Panc1 (cell line): Measurements from ENCODE around the gene USP17L20. TPM values are rescaled to one million over a fixed set of nuclear protein-coding genes. Genes with fewer than 3 reads are reported as not detected.
"Not testable (repeated sequence)": the region's sequence is repeated elsewhere in the genome, so short reads cannot be mapped to it uniquely, and the experiment has no call there.

ENCODE experiments used
- ATAC-seq: fragments of 200-7000 bp; cut with Tn5 transposase; 2 replicates; pipeline ENCODE4 v1.9.1; 2020; ENCODE audit warnings: mild to moderate bottlenecking, moderate library complexity
- Bru-seq: library from RNA; stranded (reverse); fragments of 400-500 nt; gene quantifications from one replicate; lab custom pipeline; 2021; lab: Mats Ljungman, UMichigan
- BruChase-seq, 2 experiments: library from RNA; stranded (reverse); fragments of 400-500 nt; gene quantifications; one replicate each; lab custom pipeline; 2021; lab: Mats Ljungman, UMichigan
- BruUV-seq: library from RNA; stranded (reverse); fragments of 400-500 nt; replicated peaks from 2 replicates; lab custom pipeline; 2021; lab: Mats Ljungman, UMichigan
- CTCF ChIA-PET: fragments of 300-600 bp; sonication (Branson Sonifier 250); formaldehyde crosslinking; loops from one replicate; lab custom pipeline; 2022; ENCODE audit warnings: antibody characterized with exemption; lab: Charles Lee
- POLR2A ChIA-PET: fragments of 300-600 bp; sonication (Branson Sonifier 250); formaldehyde crosslinking; loops from one replicate; lab custom pipeline; 2022; ENCODE audit warnings: antibody characterized with exemption; lab: Charles Lee
- DNase-seq: peaks from one replicate; pipeline ENCODE4 v3.0.0-alpha.2; 2010; ENCODE audit warnings: low read depth, low spot score
- H3K27ac ChIP-seq: 2 replicates; pipeline ENCODE4 v1.5.1; 2011; ENCODE audit warnings: mild to moderate bottlenecking, low read length, inconsistent platforms
- H3K27me3 ChIP-seq: fragments of 200-500 bp; sonication (Bioruptor generic); 2 replicates; pipeline ENCODE4 v1.6.0; 2014; ENCODE audit warnings: low read length, inconsistent platforms; ENCODE audit not compliant: control insufficient read depth, insufficient read depth
- H3K36me3 ChIP-seq: fragments of 200-500 bp; sonication (Bioruptor generic); 2 replicates; pipeline ENCODE4 v1.5.1; 2014; ENCODE audit warnings: inconsistent platforms, mild to moderate bottlenecking, low read length, moderate library complexity; ENCODE audit not compliant: control insufficient read depth, insufficient read depth
- H3K4me1 ChIP-seq: 2 replicates; pipeline ENCODE4 v1.5.1; 2011; ENCODE audit warnings: inconsistent platforms, mild to moderate bottlenecking, low read length, moderate library complexity; ENCODE audit not compliant: control insufficient read depth, insufficient read depth
- H3K4me3 ChIP-seq, 2 experiments: 2 replicates each; pipeline ENCODE4 v1.5.1; 2011 to 2012; ENCODE audit warnings: low read depth in 2 of 2, low read length in 2 of 2, mild to moderate bottlenecking in 2 of 2, inconsistent platforms in 1 of 2, moderate library complexity in 1 of 2
- H3K9me3 ChIP-seq: fragments of 200-500 bp; sonication (Bioruptor generic); 2 replicates; pipeline ENCODE4 v1.5.1; 2014; ENCODE audit warnings: low read depth, mild to moderate bottlenecking, inconsistent platforms, low read length, moderate library complexity; ENCODE audit not compliant: control insufficient read depth, insufficient read depth
- in situ Hi-C: cut with HindIII; loops from 2 replicates; pipeline ENCODE4 v1.10.0; 2016; ENCODE audit warnings: low sequenced_read_pairs, low pct_unique_long_range_greater_than_20kb
- intact Hi-C: fragments of 100-400 bp; cut with micrococcal nuclease; formaldehyde crosslinking; loops from one replicate; pipeline ENCODE4 v1.10.0; 2022; ENCODE audit not compliant: unreplicated experiment
- long read RNA-seq: library from polyadenylated mRNA; unstranded; transcript quantifications from one replicate; pipeline ENCODE4 v2.0.0, GENCODE V29; 2021; ENCODE audit not compliant: unreplicated experiment
- polyA plus RNA-seq: library from polyadenylated mRNA; unstranded; fragments of >200 nt; gene quantifications from one replicate; pipeline ENCODE4 v1.2.1, GENCODE V29; 2012; ENCODE audit warnings: missing spikeins; ENCODE audit not compliant: insufficient read length
- total RNA-seq: library from RNA; stranded (reverse); gene quantifications from one replicate; pipeline ENCODE4 v1.2.1, GENCODE V29; 2021; ENCODE audit not compliant: unreplicated experiment

USP17L20 gene, protein sequence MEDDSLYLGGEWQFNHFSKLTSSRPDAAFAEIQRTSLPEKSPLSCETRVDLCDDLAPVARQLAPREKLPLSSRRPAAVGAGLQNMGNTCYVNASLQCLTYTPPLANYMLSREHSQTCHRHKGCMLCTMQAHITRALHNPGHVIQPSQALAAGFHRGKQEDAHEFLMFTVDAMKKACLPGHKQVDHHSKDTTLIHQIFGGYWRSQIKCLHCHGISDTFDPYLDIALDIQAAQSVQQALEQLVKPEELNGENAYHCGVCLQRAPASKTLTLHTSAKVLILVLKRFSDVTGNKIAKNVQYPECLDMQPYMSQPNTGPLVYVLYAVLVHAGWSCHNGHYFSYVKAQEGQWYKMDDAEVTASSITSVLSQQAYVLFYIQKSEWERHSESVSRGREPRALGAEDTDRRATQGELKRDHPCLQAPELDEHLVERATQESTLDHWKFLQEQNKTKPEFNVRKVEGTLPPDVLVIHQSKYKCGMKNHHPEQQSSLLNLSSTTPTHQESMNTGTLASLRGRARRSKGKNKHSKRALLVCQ
- not detected for total RNA-seq
- not detected for polyA plus RNA-seq
- Bru-seq, nascent RNA: not detected
- not detected for BruChase-seq, experiment 1, labeled RNA remaining after a 2-hour chase
- not detected for BruChase-seq, experiment 2, labeled RNA remaining after a 6-hour chase
- long read RNA-seq: 0 reads

DNA sequence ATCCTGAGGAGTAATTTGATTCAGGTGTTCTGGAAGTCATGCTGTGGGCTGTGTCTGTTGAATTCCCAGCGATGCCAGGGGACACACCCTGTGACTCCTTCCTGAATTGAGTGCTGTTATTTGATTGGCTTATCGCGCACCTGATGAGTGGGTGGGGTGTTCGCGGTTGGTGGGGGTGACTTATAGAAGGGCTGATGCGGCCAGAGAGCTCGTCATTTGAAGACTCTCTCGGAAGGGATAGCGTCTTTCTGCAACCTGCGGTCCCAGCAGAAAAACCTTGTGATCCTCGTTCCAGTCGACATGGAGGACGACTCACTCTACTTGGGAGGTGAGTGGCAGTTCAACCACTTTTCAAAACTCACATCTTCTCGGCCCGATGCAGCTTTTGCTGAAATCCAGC is at the start of gene USP17L20:
TSS of gene USP17L20 (plus strand) at position 301 of the 400 bp plus-strand sequence. CDS start at position 301, 0 bp downstream.
- intact Hi-C loops, H3K27me3 ChIP-seq, H3K9me3 ChIP-seq, POLR2A ChIA-PET, BruUV-seq, DNase-seq, in situ Hi-C loops, H3K36me3 ChIP-seq, H3K27ac ChIP-seq, H3K4me3 ChIP-seq, CTCF ChIA-PET, ATAC-seq, H3K4me1 ChIP-seq: not testable (repeated sequence)

DNA sequence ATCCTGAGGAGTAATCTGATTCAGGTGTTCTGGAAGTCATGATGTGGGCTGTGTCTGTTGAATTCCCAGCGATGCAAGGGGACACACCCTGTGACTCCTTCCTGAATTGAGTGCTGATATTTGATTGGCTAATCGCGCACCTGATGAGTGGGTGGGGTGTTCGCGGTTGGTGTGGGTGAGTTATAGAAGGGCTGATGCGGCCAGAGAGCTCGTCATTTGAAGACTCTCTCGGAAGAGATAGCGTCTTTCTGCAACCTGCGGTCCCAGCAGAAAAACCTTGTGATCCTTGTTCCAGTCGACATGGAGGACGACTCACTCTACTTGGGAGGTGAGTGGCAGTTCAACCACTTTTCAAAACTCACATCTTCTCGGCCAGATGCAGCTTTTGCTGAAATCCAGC is 47.6 kb upstream of the USP17L20 start, which contains the start of gene USP17L10:
TSS of gene USP17L10 (plus strand) at position 301 of the 400 bp plus-strand sequence. CDS start at position 301, 0 bp downstream.
- in situ Hi-C loops, H3K27ac ChIP-seq, H3K27me3 ChIP-seq, H3K36me3 ChIP-seq, DNase-seq, ATAC-seq, H3K4me3 ChIP-seq, H3K4me1 ChIP-seq, POLR2A ChIA-PET, BruUV-seq, intact Hi-C loops, H3K9me3 ChIP-seq, CTCF ChIA-PET: not testable (repeated sequence)

DNA sequence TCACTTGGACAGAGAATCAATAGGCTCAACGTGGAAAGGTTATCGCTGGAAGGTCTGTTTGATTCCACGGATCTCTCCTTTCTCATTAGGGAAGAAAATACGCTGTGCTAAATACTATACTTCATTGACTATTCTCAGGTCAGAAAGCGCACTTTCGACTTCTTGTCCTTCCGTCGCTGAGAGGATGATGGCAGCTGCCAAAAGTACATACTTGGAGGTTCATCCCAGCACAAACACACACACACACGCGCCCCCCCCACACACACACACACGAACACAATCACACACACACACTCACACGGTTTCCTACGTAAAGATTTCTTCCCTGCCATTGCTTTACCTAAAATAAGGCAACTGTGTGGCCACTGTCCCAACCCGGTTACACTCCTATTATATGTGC is 43.2 kb upstream of the USP17L20 start:
- H3K27me3 ChIP-seq, H3K36me3 ChIP-seq, H3K4me1 ChIP-seq, ATAC-seq, H3K4me3 ChIP-seq, CTCF ChIA-PET, in situ Hi-C loops, BruUV-seq, H3K9me3 ChIP-seq, POLR2A ChIA-PET, DNase-seq, H3K27ac ChIP-seq, intact Hi-C loops: not testable (repeated sequence)

DNA sequence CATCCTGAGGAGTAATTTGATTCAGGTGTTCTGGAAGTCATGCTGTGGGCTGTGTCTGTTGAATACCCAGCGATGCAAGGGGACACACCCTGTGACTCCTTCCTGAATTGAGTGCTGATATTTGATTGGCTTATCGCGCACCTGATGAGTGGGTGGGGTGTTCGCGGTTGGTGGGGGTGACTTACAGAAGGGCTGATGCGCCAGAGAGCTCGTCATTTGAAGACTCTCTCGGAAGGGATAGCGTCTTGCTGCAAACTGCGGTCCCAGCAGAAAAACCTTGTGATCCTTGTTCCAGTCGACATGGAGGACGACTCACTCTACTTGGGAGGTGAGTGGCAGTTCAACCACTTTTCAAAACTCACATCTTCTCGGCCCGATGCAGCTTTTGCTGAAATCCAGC is 42.8 kb upstream of the USP17L20 start, which contains the start of gene USP17L11:
TSS of gene USP17L11 (plus strand) at position 301 of the 400 bp plus-strand sequence. CDS start at position 301, 0 bp downstream.
- H3K36me3 ChIP-seq, intact Hi-C loops, in situ Hi-C loops, BruUV-seq, H3K27ac ChIP-seq, H3K4me3 ChIP-seq, H3K9me3 ChIP-seq, POLR2A ChIA-PET, H3K27me3 ChIP-seq, H3K4me1 ChIP-seq, DNase-seq, ATAC-seq, CTCF ChIA-PET: not testable (repeated sequence)

DNA sequence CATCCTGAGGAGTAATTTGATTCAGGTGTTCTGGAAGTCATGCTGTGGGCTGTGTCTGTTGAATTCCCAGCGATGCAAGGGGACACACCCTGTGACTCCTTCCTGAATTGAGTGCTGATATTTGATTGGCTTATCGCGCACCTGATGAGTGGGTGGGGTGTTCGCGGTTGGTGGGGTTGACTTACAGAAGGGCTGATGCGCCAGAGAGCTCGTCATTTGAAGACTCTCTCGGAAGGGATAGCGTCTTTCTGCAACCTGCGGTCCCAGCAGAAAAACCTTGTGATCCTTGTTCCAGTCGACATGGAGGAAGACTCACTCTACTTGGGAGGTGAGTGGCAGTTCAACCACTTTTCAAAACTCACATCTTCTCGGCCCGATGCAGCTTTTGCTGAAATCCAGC is 38.1 kb upstream of the USP17L20 start, which contains the start of gene USP17L12:
TSS of gene USP17L12 (plus strand) at position 301 of the 400 bp plus-strand sequence. CDS start at position 301, 0 bp downstream.
- BruUV-seq, CTCF ChIA-PET, H3K27me3 ChIP-seq, H3K9me3 ChIP-seq, ATAC-seq, intact Hi-C loops, H3K27ac ChIP-seq, POLR2A ChIA-PET, H3K4me1 ChIP-seq, H3K4me3 ChIP-seq, DNase-seq, in situ Hi-C loops, H3K36me3 ChIP-seq: not testable (repeated sequence)

DNA sequence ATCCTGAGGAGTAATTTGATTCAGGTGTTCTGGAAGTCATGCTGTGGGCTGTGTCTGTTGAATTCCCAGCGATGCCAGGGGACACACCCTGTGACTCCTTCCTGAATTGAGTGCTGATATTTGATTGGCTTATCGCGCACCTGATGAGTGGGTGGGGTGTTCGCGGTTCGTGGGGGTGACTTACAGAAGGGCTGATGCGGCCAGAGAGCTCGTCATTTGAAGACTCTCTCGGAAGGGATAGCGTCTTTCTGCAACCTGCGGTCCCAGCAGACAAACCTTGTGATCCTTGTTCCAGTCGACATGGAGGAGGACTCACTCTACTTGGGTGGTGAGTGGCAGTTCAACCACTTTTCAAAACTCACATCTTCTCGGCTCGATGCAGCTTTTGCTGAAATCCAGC is 33.3 kb upstream of the USP17L20 start, which contains the start of gene USP17L13:
TSS of gene USP17L13 (plus strand) at position 301 of the 400 bp plus-strand sequence. CDS start at position 301, 0 bp downstream.
- H3K4me3 ChIP-seq, H3K9me3 ChIP-seq, intact Hi-C loops, in situ Hi-C loops, ATAC-seq, H3K27ac ChIP-seq, H3K4me1 ChIP-seq, BruUV-seq, H3K27me3 ChIP-seq, CTCF ChIA-PET, H3K36me3 ChIP-seq, DNase-seq, POLR2A ChIA-PET: not testable (repeated sequence)

DNA sequence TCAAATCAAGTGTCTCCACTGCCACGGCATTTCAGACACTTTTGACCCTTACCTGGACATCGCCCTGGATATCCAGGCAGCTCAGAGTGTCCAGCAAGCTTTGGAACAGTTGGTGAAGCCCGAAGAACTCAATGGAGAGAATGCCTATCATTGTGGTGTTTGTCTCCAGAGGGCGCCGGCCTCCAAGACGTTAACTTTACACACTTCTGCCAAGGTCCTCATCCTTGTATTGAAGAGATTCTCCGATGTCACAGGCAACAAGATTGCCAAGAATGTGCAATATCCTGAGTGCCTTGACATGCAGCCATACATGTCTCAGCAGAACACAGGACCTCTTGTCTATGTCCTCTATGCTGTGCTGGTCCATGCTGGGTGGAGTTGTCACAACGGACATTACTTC is 27.7 kb upstream of the USP17L20 start:
- intact Hi-C loops, DNase-seq, POLR2A ChIA-PET, BruUV-seq, H3K4me3 ChIP-seq, H3K9me3 ChIP-seq, H3K4me1 ChIP-seq, CTCF ChIA-PET, in situ Hi-C loops, ATAC-seq, H3K27ac ChIP-seq, H3K27me3 ChIP-seq, H3K36me3 ChIP-seq: not testable (repeated sequence)
